22Rv1 (cell line): ENCODE measurements around the gene MYLK3.

Source experiments
- CTCF ChIP-seq: fragments of 450-650 bp; IDR thresholded peaks from 2 replicates; pipeline ENCODE4 v1.5.1; 2017; ENCODE audit warnings: mild to moderate bottlenecking
- ZFX ChIP-seq: fragments of 450-650 bp; IDR thresholded peaks from 2 replicates; pipeline ENCODE4 v1.6.1; 2017; ENCODE audit warnings: antibody characterized with exemption, borderline replicate concordance

DNA sequence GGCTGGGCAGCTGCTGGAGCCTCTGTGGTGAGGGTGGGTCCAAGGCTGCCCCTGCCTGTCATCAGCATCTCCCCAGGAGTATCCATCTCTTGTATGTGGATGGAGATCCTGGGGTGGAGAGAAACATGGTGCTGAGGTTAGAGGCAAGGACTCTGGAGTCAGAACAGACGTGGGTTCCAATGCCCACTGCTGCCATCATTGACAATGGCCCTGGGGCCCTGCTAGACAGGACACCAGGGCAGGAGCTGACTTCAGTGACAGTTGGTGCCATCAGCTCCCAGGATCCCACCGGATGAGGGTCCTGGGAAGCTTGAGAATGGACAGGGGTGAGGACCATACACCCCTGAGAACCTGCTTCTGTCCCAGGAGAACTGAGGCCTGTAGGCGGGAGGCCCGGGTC lies 15.6 kb downstream of the MYLK3 start:
- TF ChIP-seq CTCF (no peak), ZFX (no peak)
